SW 1271 (cell line): ENCODE measurements around the gene CACNA2D3.

Experiments used
- DNase-seq, 2 experiments: peaks; one replicate each; lab custom pipeline; 2025; lab: John Stamatoyannopoulos, UW

The CACNA2D3 gene

GRCh38 chr3:54797111-54797510 lies 674.8 kb downstream of the CACNA2D3 start:
- DNase-seq: no peak

- no peak for DNase-seq
Observed at GRCh38 chr3:54800478-54800877, 678.1 kb downstream of the CACNA2D3 start.

GRCh38 chr3:54801977-54802376 lies 679.6 kb downstream of the CACNA2D3 start:
- no peak for DNase-seq

- DNase-seq: no peak
Observed at GRCh38 chr3:54810401-54810800, 688.0 kb downstream of the CACNA2D3 start.

GRCh38 chr3:54814224-54814623 lies 691.9 kb downstream of the CACNA2D3 start:
- DNase-seq: no peak

GRCh38 chr3:54817628-54818027 lies 695.3 kb downstream of the CACNA2D3 start:
- no peak for DNase-seq

- no peak for DNase-seq
Observed at GRCh38 chr3:54818486-54818885, 696.1 kb downstream of the CACNA2D3 start.

- no peak for DNase-seq
Observed at GRCh38 chr3:54818942-54819341, 696.6 kb downstream of the CACNA2D3 start.

- no peak for DNase-seq
Observed at GRCh38 chr3:54819946-54820345, 697.6 kb downstream of the CACNA2D3 start.

GRCh38 chr3:54822206-54822605 lies 699.9 kb downstream of the CACNA2D3 start:
- DNase-seq: no peak

GRCh38 chr3:54826251-54826691 lies 703.9 kb downstream of the CACNA2D3 start:
- DNase-seq: no peak

GRCh38 chr3:54827056-54827687 lies 704.8 kb downstream of the CACNA2D3 start:
- no peak for DNase-seq

GRCh38 chr3:54827776-54828175 lies 705.4 kb downstream of the CACNA2D3 start:
- no peak for DNase-seq

- peak in 1 of 2 experiments; percentile 1 for DNase-seq
Observed at GRCh38 chr3:54830658-54831057, 708.3 kb downstream of the CACNA2D3 start.

GRCh38 chr3:54831112-54831511 lies 708.8 kb downstream of the CACNA2D3 start:
- DNase-seq: no peak

- no peak for DNase-seq
Observed at GRCh38 chr3:54832876-54833275, 710.5 kb downstream of the CACNA2D3 start.

GRCh38 chr3:54835701-54836100 lies 713.3 kb downstream of the CACNA2D3 start:
- no peak for DNase-seq

- DNase-seq: no peak
Observed at GRCh38 chr3:54836871-54837270, 714.5 kb downstream of the CACNA2D3 start.

- no peak for DNase-seq
Observed at GRCh38 chr3:54837964-54838363, 715.6 kb downstream of the CACNA2D3 start.

GRCh38 chr3:54841471-54841870 lies 719.1 kb downstream of the CACNA2D3 start:
- no peak for DNase-seq

GRCh38 chr3:54843352-54843751 lies 721.0 kb downstream of the CACNA2D3 start:
- no peak for DNase-seq

- no peak for DNase-seq
Observed at GRCh38 chr3:54844211-54844610, 721.9 kb downstream of the CACNA2D3 start.

GRCh38 chr3:54845011-54845410 lies 722.7 kb downstream of the CACNA2D3 start:
- DNase-seq: no peak

- no peak for DNase-seq
Observed at GRCh38 chr3:54845551-54845950, 723.2 kb downstream of the CACNA2D3 start.
